PC-9 (cell line): ENCODE measurements around the gene UST. TPM values are rescaled to one million over a fixed set of nuclear protein-coding genes. Genes with fewer than 3 reads are reported as not detected.
"Not testable (repeated sequence)": the region's sequence is repeated elsewhere in the genome, so short reads cannot be mapped to it uniquely, and the experiment has no call there.

Experiments used
- BruUV-seq: library from RNA; stranded (reverse); fragments of 400-500 nt; replicated peaks from 2 replicates; lab custom pipeline; 2021; lab: Mats Ljungman, UMichigan
- CTCF ChIA-PET: fragments of 300-600 bp; sonication (Branson Sonifier 250); formaldehyde crosslinking; loops from one replicate; lab custom pipeline; 2022; ENCODE audit warnings: antibody characterized with exemption; lab: Charles Lee
- POLR2A ChIA-PET: fragments of 300-600 bp; sonication (Branson Sonifier 250); formaldehyde crosslinking; loops from one replicate; lab custom pipeline; 2022; ENCODE audit warnings: antibody characterized with exemption; ENCODE audit not compliant: unreplicated experiment; lab: Charles Lee
- DNase-seq, 2 experiments: peaks; one replicate each; pipeline versions ENCODE4 v3.0.0 to v3.0.0-alpha.2; 2015 to 2022; ENCODE audit warnings: mixed read lengths in 1 of 2
- H2AFZ ChIP-seq: fragments of 200-600 bp; sonication (generic); 2 replicates; pipeline ENCODE4 v1.8.1; 2017; ENCODE audit warnings: antibody characterized with exemption
- H3F3A ChIP-seq: fragments of 200-600 bp; sonication (generic); 2 replicates; pipeline ENCODE4 v1.8.1; 2017; ENCODE audit warnings: antibody characterized with exemption, mild to moderate bottlenecking, low read depth; ENCODE audit not compliant: insufficient read depth
- H3K27ac ChIP-seq: fragments of 200-600 bp; sonication (generic); 2 replicates; pipeline ENCODE4 v1.6.1; 2016; ENCODE audit warnings: mixed run types
- H3K27me3 ChIP-seq: fragments of 200-600 bp; sonication (generic); 2 replicates; pipeline ENCODE4 v1.6.1; 2016; ENCODE audit warnings: low read depth, mixed run types; ENCODE audit not compliant: insufficient read depth
- H3K36me3 ChIP-seq: fragments of 200-600 bp; sonication (generic); 2 replicates; pipeline ENCODE4 v1.6.1; 2016; ENCODE audit warnings: low read depth, mixed run types
- H3K4me1 ChIP-seq: fragments of 200-600 bp; sonication (generic); replicated peaks from 2 replicates; pipeline ENCODE4 v1.6.1; 2016; ENCODE audit warnings: mixed run types; ENCODE audit not compliant: insufficient read depth
- H3K4me2 ChIP-seq: fragments of 200-600 bp; sonication (generic); 2 replicates; pipeline ENCODE4 v1.6.1; 2017; ENCODE audit warnings: mixed run types
- H3K4me3 ChIP-seq: fragments of 200-600 bp; sonication (generic); 2 replicates; pipeline ENCODE4 v1.6.1; 2016; ENCODE audit warnings: mixed run types
- H3K79me2 ChIP-seq: fragments of 200-600 bp; sonication (generic); 2 replicates; pipeline ENCODE4 v1.6.1; 2017; ENCODE audit warnings: low read depth, mixed run types
- H3K9me2 ChIP-seq: fragments of 200-600 bp; sonication (generic); 2 replicates; pipeline ENCODE4 v1.8.1; 2017; ENCODE audit warnings: mild to moderate bottlenecking; ENCODE audit not compliant: insufficient read depth
- H3K9me3 ChIP-seq: fragments of 200-600 bp; sonication (generic); 2 replicates; pipeline ENCODE4 v1.8.1; 2016; ENCODE audit warnings: low read depth; ENCODE audit not compliant: insufficient read depth
- H4K20me1 ChIP-seq: fragments of 200-600 bp; sonication (generic); 2 replicates; pipeline ENCODE4 v1.8.1; 2017; ENCODE audit not compliant: insufficient read depth
- EZH2 ChIP-seq: fragments of 200-600 bp; sonication (generic); IDR thresholded peaks from 2 replicates; pipeline ENCODE4 v1.8.0; 2017; ENCODE audit warnings: antibody characterized with exemption, low read depth
- intact Hi-C: fragments of 100-400 bp; cut with micrococcal nuclease; formaldehyde crosslinking; loops from one replicate; pipeline ENCODE4 v1.10.0; 2022; ENCODE audit not compliant: unreplicated experiment
- total RNA-seq: library from RNA; stranded (reverse); gene quantifications from 2 replicates; pipeline ENCODE4 v1.2.3, GENCODE V29; 2021
- TF ChIP-seq, protein P1 (sequence below): fragments of 200-600 bp; sonication (generic); conservative IDR thresholded peaks from 2 replicates; pipeline ENCODE4 v1.6.1; 2017; ENCODE audit warnings: mixed run types, antibody characterized with exemption, mild to moderate bottlenecking, moderate library complexity

UST gene
- total RNA-seq, 1 experiment from 2014 or later: 4.2 TPM

DNA sequence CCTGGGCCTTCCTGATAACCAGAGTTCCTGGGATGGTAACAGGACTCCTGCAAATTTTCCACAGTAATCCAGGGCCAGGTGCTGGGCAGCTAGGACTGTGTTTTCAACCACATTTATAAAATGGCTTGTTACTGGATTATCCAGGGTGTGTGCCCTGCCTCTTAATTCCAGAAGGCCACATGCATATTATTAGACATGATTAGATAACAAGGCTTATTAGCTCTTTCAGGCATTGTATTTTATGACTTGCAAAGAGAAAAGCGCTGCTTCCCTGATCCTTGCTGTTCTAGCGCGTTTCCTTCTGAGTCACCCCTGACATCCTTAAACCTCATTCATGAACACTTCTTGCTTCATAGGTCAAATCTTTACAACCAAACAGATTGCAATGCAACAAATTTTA lies 208.6 kb downstream of the UST start:
- H3K79me2 ChIP-seq: no peaks in the 10 kb centered on the region
- intact Hi-C loops: no loop called here

DNA sequence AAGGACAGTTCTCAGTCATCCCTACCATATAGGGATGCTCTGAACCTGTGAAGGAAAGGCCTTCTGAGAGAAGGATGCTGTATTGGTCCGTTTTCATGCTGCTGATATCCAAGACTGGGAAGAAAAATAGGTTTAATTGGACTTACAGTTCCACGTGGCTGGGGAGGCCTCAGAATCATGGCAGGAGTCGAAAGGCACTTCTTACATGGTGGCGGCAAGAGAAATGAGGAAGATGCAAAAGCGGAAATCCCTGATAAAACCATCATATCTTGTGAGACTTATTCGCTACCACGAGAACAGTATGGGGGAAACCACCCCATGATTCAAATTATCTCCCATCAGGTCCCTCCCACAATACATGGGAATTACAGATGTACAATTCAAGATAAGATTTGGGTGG lies 209.3 kb downstream of the UST start:
- BruUV-seq, POLR2A ChIA-PET, H2AFZ ChIP-seq: not testable (repeated sequence)

More for the DNA sequence above, 208.6 kb downstream of the UST start:
- ChIA-PET POLR2A (no interaction called here), CTCF (no interaction called here)
- BruUV-seq: no TSS peak
- no peaks in the 10 kb centered on the region for H3K4me1 ChIP-seq
- TF ChIP-seq, protein P1, sequence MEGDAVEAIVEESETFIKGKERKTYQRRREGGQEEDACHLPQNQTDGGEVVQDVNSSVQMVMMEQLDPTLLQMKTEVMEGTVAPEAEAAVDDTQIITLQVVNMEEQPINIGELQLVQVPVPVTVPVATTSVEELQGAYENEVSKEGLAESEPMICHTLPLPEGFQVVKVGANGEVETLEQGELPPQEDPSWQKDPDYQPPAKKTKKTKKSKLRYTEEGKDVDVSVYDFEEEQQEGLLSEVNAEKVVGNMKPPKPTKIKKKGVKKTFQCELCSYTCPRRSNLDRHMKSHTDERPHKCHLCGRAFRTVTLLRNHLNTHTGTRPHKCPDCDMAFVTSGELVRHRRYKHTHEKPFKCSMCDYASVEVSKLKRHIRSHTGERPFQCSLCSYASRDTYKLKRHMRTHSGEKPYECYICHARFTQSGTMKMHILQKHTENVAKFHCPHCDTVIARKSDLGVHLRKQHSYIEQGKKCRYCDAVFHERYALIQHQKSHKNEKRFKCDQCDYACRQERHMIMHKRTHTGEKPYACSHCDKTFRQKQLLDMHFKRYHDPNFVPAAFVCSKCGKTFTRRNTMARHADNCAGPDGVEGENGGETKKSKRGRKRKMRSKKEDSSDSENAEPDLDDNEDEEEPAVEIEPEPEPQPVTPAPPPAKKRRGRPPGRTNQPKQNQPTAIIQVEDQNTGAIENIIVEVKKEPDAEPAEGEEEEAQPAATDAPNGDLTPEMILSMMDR: no peak
- no peak for TF ChIP-seq EZH2
- no peak overlapping the region for H2AFZ ChIP-seq
- H3K4me3 ChIP-seq: no peak overlapping the region
- no peak for DNase-seq
- H3K36me3 ChIP-seq: no peaks in the 10 kb centered on the region
- no peaks in the 10 kb centered on the region for H3K9me3 ChIP-seq
- H3K27me3 ChIP-seq: no peaks in the 10 kb centered on the region
- no peaks in the 10 kb centered on the region for H3F3A ChIP-seq
- H3K4me2 ChIP-seq: no peak overlapping the region
- no peak overlapping the region for H3K27ac ChIP-seq
- H4K20me1 ChIP-seq: no peaks in the 10 kb centered on the region
- H3K9me2 ChIP-seq: no peaks in the 10 kb centered on the region

DNA sequence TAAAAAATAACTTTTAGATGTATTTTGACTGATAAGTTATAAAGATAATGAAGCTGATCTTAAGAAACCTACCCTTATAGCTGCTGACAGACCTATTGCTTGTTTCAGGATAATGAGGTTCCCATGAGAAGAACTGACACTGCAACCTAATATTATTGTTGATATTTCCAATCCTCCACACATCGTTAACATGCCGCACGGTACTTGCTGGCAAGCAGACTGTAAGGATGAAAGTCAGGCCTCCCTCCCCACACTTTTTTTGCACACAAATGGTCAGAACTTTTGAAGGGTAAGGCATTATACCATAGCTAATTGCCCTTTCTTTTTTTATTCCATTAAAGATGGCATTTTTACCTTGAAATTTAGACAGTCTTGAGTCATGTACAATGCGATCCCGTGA lies 210.9 kb downstream of the UST start:
- no peak for DNase-seq
- Histone ChIP-seq H3K9me3 (no peaks in the 10 kb centered on the region), H3F3A (no peaks in the 10 kb centered on the region), H3K9me2 (no peaks in the 10 kb centered on the region), H3K36me3 (no peaks in the 10 kb centered on the region), H3K4me3 (no peak overlapping the region), H3K4me1 (no peaks in the 10 kb centered on the region), H3K27ac (no peak overlapping the region), H3K27me3 (no peaks in the 10 kb centered on the region), H3K79me2 (no peaks in the 10 kb centered on the region), H4K20me1 (no peaks in the 10 kb centered on the region), H3K4me2 (no peak overlapping the region), H2AFZ (no peak overlapping the region)
- no peak for TF ChIP-seq EZH2
- TF ChIP-seq, protein P1: no peak
- intact Hi-C loops: no loop called here
- ChIA-PET CTCF (no interaction called here), POLR2A (no interaction called here)
- BruUV-seq: no TSS peak

More for the DNA sequence above, 209.3 kb downstream of the UST start:
- H3K36me3 ChIP-seq, DNase-seq, H3K9me3 ChIP-seq, H3K4me3 ChIP-seq, H3K4me1 ChIP-seq, intact Hi-C loops, H3K79me2 ChIP-seq, H3F3A ChIP-seq, H3K9me2 ChIP-seq, H3K4me2 ChIP-seq, CTCF ChIA-PET, H3K27ac ChIP-seq, H3K27me3 ChIP-seq, H4K20me1 ChIP-seq: not testable (repeated sequence)

DNA sequence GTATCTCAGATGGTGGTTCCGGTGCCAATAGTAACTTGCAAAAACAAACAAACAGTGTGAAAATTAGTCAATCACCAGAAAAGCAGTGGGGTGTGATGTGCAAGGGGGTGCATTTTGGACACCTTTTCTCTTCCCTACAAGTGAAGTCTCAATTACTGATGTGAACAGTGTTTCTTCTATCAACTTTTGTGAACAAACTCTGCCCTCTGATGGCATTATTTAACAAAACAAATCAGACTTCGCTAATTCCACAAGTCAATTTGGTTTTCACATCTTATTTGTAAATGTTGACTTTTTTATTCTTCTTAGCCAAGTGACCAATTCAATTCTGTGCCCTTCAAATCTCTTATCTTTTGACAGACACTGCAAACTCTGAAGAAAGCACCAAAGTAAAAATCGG lies 212.2 kb downstream of the UST start:
- H3K4me1 ChIP-seq: no peaks in the 10 kb centered on the region
- H3K4me3 ChIP-seq: no peak overlapping the region
- H3K36me3 ChIP-seq: no peaks in the 10 kb centered on the region
- no peak overlapping the region for H3K4me2 ChIP-seq
- H4K20me1 ChIP-seq: no peaks in the 10 kb centered on the region
- H3K27ac ChIP-seq: no peak overlapping the region
- H3K9me3 ChIP-seq: no peaks in the 10 kb centered on the region
- intact Hi-C loops: no loop called here
- POLR2A ChIA-PET: no interaction called here
- H3K27me3 ChIP-seq: no peaks in the 10 kb centered on the region
- no peak for TF ChIP-seq EZH2
- TF ChIP-seq, protein P1: no peak
- no peaks in the 10 kb centered on the region for H3K79me2 ChIP-seq
- no TSS peak for BruUV-seq
- CTCF ChIA-PET: no interaction called here
- no peak for DNase-seq
- H3K9me2 ChIP-seq: no peaks in the 10 kb centered on the region
- no peaks in the 10 kb centered on the region for H3F3A ChIP-seq
- H2AFZ ChIP-seq: no peak overlapping the region
